Activated naive CD8-positive, alpha-beta T cell (primary cell): Measurements from ENCODE around the gene CLRN1.

Experiments used
- H3K27ac Mint-ChIP-seq: one replicate; pipeline ENCODE4 v1.8.0; 2021; ENCODE audit warnings: mixed read lengths
- H3K27me3 Mint-ChIP-seq: one replicate; pipeline ENCODE4 v1.8.0; 2021; ENCODE audit warnings: mixed read lengths
- H3K36me3 Mint-ChIP-seq: one replicate; pipeline ENCODE4 v1.8.0; 2021; ENCODE audit warnings: mixed read lengths
- H3K4me1 Mint-ChIP-seq: one replicate; pipeline ENCODE4 v1.8.0; 2021; ENCODE audit warnings: low read depth, mixed read lengths
- H3K4me3 Mint-ChIP-seq: one replicate; pipeline ENCODE4 v1.8.0; 2021; ENCODE audit warnings: mild to moderate bottlenecking, mixed read lengths
- H3K9me3 Mint-ChIP-seq: one replicate; pipeline ENCODE4 v1.8.0; 2021; ENCODE audit warnings: low read depth, mixed read lengths

The CLRN1 gene

GRCh38 chr3:150913133-150913922 is 59.2 kb downstream of the CLRN1 start:
- Mint-ChIP-seq H3K9me3 (no peaks in the 10 kb centered on the region), H3K27ac (no peak overlapping the region), H3K4me3 (no peak overlapping the region)

GRCh38 chr3:150912501-150912900 is 60.0 kb downstream of the CLRN1 start:
- Mint-ChIP-seq H3K27ac (no peak overlapping the region), H3K4me3 (no peak overlapping the region), H3K9me3 (no peaks in the 10 kb centered on the region), H3K36me3 (no peaks in the 10 kb centered on the region), H3K4me1 (no peaks in the 10 kb centered on the region), H3K27me3 (peaks cover 7% of the 10 kb centered on the region)

More at GRCh38 chr3:150913133-150913922, 59.2 kb downstream of the CLRN1 start:
- H3K4me1 Mint-ChIP-seq = no peaks in the 10 kb centered on the region
- H3K36me3 Mint-ChIP-seq = no peaks in the 10 kb centered on the region
- H3K27me3 Mint-ChIP-seq = peaks cover 5% of the 10 kb centered on the region

- H3K27ac Mint-ChIP-seq = no peak overlapping the region
- H3K36me3 Mint-ChIP-seq = no peaks in the 10 kb centered on the region
- no peaks in the 10 kb centered on the region for H3K9me3 Mint-ChIP-seq
- no peaks in the 10 kb centered on the region for H3K4me1 Mint-ChIP-seq
- peaks cover 8% of the 10 kb centered on the region for H3K27me3 Mint-ChIP-seq
- H3K4me3 Mint-ChIP-seq = no peak overlapping the region
These were observed 60.8 kb downstream of the CLRN1 start for GRCh38 chr3:150911771-150912170.

GRCh38 chr3:150906461-150906860 is 66.1 kb downstream of the CLRN1 start:
- Mint-ChIP-seq H3K9me3 (no peaks in the 10 kb centered on the region), H3K4me3 (no peak overlapping the region), H3K27ac (no peak overlapping the region), H3K4me1 (no peaks in the 10 kb centered on the region), H3K36me3 (no peaks in the 10 kb centered on the region), H3K27me3 (peaks cover 10% of the 10 kb centered on the region)

- no peak overlapping the region for H3K4me3 Mint-ChIP-seq
- no peaks in the 10 kb centered on the region for H3K4me1 Mint-ChIP-seq
- peaks cover 8% of the 10 kb centered on the region for H3K27me3 Mint-ChIP-seq
- no peaks in the 10 kb centered on the region for H3K36me3 Mint-ChIP-seq
- H3K27ac Mint-ChIP-seq = no peak overlapping the region
- no peaks in the 10 kb centered on the region for H3K9me3 Mint-ChIP-seq
These were observed 66.8 kb downstream of the CLRN1 start for GRCh38 chr3:150905746-150906145.

- Mint-ChIP-seq H3K36me3 (no peaks in the 10 kb centered on the region), H3K4me3 (no peak within 1 kb of the TSS), H3K27ac (no peak within 1 kb of the TSS), H3K27me3 (peaks cover 8% of the 10 kb centered on the region), H3K4me1 (no peaks in the 10 kb centered on the region), H3K9me3 (no peaks in the 10 kb centered on the region)
These were observed 67.2 kb downstream of the CLRN1 start, which contains the start of gene MINDY4B for GRCh38 chr3:150905339-150905738. TSS of gene MINDY4B (minus strand) at chr3:150905439. CDS start at chr3:150905439, 0 bp downstream.

- Mint-ChIP-seq H3K4me3 (no peak overlapping the region), H3K27me3 (peaks cover 7% of the 10 kb centered on the region), H3K9me3 (no peaks in the 10 kb centered on the region), H3K4me1 (no peaks in the 10 kb centered on the region), H3K27ac (no peak overlapping the region), H3K36me3 (no peaks in the 10 kb centered on the region)
These were observed 69.5 kb downstream of the CLRN1 start for GRCh38 chr3:150902988-150903387.

GRCh38 chr3:150901793-150902192 is 70.7 kb downstream of the CLRN1 start:
- Mint-ChIP-seq H3K27ac (no peak overlapping the region), H3K36me3 (no peaks in the 10 kb centered on the region), H3K27me3 (peaks cover 4% of the 10 kb centered on the region), H3K9me3 (no peaks in the 10 kb centered on the region), H3K4me1 (no peaks in the 10 kb centered on the region), H3K4me3 (no peak overlapping the region)

GRCh38 chr3:150899141-150899540 is 73.4 kb downstream of the CLRN1 start:
- Mint-ChIP-seq H3K4me3 (no peak overlapping the region), H3K27me3 (peaks cover 2% of the 10 kb centered on the region), H3K9me3 (no peaks in the 10 kb centered on the region), H3K36me3 (no peaks in the 10 kb centered on the region), H3K4me1 (no peaks in the 10 kb centered on the region), H3K27ac (no peak overlapping the region)

GRCh38 chr3:150898046-150898754 is 74.3 kb downstream of the CLRN1 start:
- H3K4me3 Mint-ChIP-seq = no peak overlapping the region
- no peaks in the 10 kb centered on the region for H3K36me3 Mint-ChIP-seq
- no peaks in the 10 kb centered on the region for H3K9me3 Mint-ChIP-seq
- H3K4me1 Mint-ChIP-seq = no peaks in the 10 kb centered on the region
- no peaks in the 10 kb centered on the region for H3K27me3 Mint-ChIP-seq
- no peak overlapping the region for H3K27ac Mint-ChIP-seq

GRCh38 chr3:150897592-150897991 is 74.9 kb downstream of the CLRN1 start:
- H3K4me1 Mint-ChIP-seq = no peaks in the 10 kb centered on the region
- H3K27me3 Mint-ChIP-seq = no peaks in the 10 kb centered on the region
- no peak overlapping the region for H3K27ac Mint-ChIP-seq
- H3K9me3 Mint-ChIP-seq = no peaks in the 10 kb centered on the region
- no peaks in the 10 kb centered on the region for H3K36me3 Mint-ChIP-seq
- H3K4me3 Mint-ChIP-seq = no peak overlapping the region

- Mint-ChIP-seq H3K36me3 (no peaks in the 10 kb centered on the region), H3K9me3 (no peaks in the 10 kb centered on the region), H3K4me1 (no peaks in the 10 kb centered on the region), H3K27me3 (peaks cover 6% of the 10 kb centered on the region), H3K4me3 (no peak overlapping the region), H3K27ac (no peak overlapping the region)
These were observed 81.7 kb downstream of the CLRN1 start for GRCh38 chr3:150890831-150891230.

- H3K9me3 Mint-ChIP-seq = no peaks in the 10 kb centered on the region
- H3K4me3 Mint-ChIP-seq = no peak overlapping the region
- H3K27me3 Mint-ChIP-seq = peaks cover 6% of the 10 kb centered on the region
- H3K4me1 Mint-ChIP-seq = no peaks in the 10 kb centered on the region
- H3K27ac Mint-ChIP-seq = no peak overlapping the region
- no peaks in the 10 kb centered on the region for H3K36me3 Mint-ChIP-seq
These were observed 82.2 kb downstream of the CLRN1 start for GRCh38 chr3:150890295-150890694.

- no peak overlapping the region for H3K4me3 Mint-ChIP-seq
- no peaks in the 10 kb centered on the region for H3K9me3 Mint-ChIP-seq
- peaks cover 6% of the 10 kb centered on the region for H3K27me3 Mint-ChIP-seq
- H3K27ac Mint-ChIP-seq = no peak overlapping the region
- no peaks in the 10 kb centered on the region for H3K4me1 Mint-ChIP-seq
- no peaks in the 10 kb centered on the region for H3K36me3 Mint-ChIP-seq
These were observed 83.4 kb downstream of the CLRN1 start for GRCh38 chr3:150889106-150889505.

GRCh38 chr3:150887031-150887430 is 85.5 kb downstream of the CLRN1 start:
- H3K9me3 Mint-ChIP-seq = no peaks in the 10 kb centered on the region
- no peaks in the 10 kb centered on the region for H3K4me1 Mint-ChIP-seq
- H3K36me3 Mint-ChIP-seq = no peaks in the 10 kb centered on the region
- no peak overlapping the region for H3K4me3 Mint-ChIP-seq
- H3K27me3 Mint-ChIP-seq = peaks cover 9% of the 10 kb centered on the region
- no peak overlapping the region for H3K27ac Mint-ChIP-seq
